Central memory CD8-positive, alpha-beta T cell (primary cell): Measurements from ENCODE around the gene FOXD3.

Source experiments
- ATAC-seq: fragments of 150-1000 bp; cut with Tn5 transposase; replicated peaks from 2 replicates; pipeline ENCODE4 v1.10.0; 2022; ENCODE audit warnings: mild to moderate bottlenecking, moderate FRiP score, moderate number of reproducible peaks; ENCODE audit not compliant: poor library complexity, severe bottlenecking; ENCODE audit errors: extremely low read depth
- DNase-seq, 2 donors: peaks; one replicate each; pipeline ENCODE4 v3.0.0; 2021; ENCODE audit warnings: low spot score in 2 of 2
- H3K27ac Mint-ChIP-seq: one replicate; pipeline ENCODE4 v1.8.0; 2022; ENCODE audit warnings: low read depth, mild to moderate bottlenecking, moderate library complexity, mixed read lengths
- H3K27me3 Mint-ChIP-seq: one replicate; pipeline ENCODE4 v1.8.0; 2022; ENCODE audit warnings: mixed read lengths
- H3K36me3 Mint-ChIP-seq: one replicate; pipeline ENCODE4 v1.8.0; 2022; ENCODE audit warnings: mild to moderate bottlenecking, moderate library complexity, mixed read lengths; ENCODE audit not compliant: insufficient read depth
- H3K4me1 Mint-ChIP-seq: one replicate; pipeline ENCODE4 v1.8.0; 2022; ENCODE audit warnings: mixed read lengths
- H3K4me3 Mint-ChIP-seq: one replicate; pipeline ENCODE4 v1.8.0; 2022; ENCODE audit warnings: mild to moderate bottlenecking, moderate library complexity, mixed read lengths
- H3K9me3 Mint-ChIP-seq: one replicate; pipeline ENCODE4 v1.8.0; 2022; ENCODE audit warnings: mixed read lengths

FOXD3 gene

GRCh38 chr1:63316598-63316983 lies 5.8 kb upstream of the FOXD3 start:
- Mint-ChIP-seq H3K27ac (no peak overlapping the region), H3K9me3 (peaks cover 8% of the 10 kb centered on the region), H3K36me3 (peaks cover 22% of the 10 kb centered on the region), H3K27me3 (peaks cover 82% of the 10 kb centered on the region), H3K4me3 (peak overlapping the region; percentile 45), H3K4me1 (peaks cover 9% of the 10 kb centered on the region)
- no peak for DNase-seq
- no peak for ATAC-seq

GRCh38 chr1:63316984-63317816 lies 5.2 kb upstream of the FOXD3 start:
- DNase-seq (peak in 1 of 2 donors; percentile 14), ATAC-seq (peak; percentile 35)
- H3K36me3 Mint-ChIP-seq: peaks cover 26% of the 10 kb centered on the region
- peaks cover 8% of the 10 kb centered on the region for H3K9me3 Mint-ChIP-seq
- H3K4me1 Mint-ChIP-seq: peaks cover 14% of the 10 kb centered on the region
- H3K27me3 Mint-ChIP-seq: peaks cover 88% of the 10 kb centered on the region
- peak overlapping the region; percentile 12 for H3K4me3 Mint-ChIP-seq
- H3K27ac Mint-ChIP-seq: no peak overlapping the region

GRCh38 chr1:63317817-63318152 lies 4.6 kb upstream of the FOXD3 start:
- Mint-ChIP-seq H3K9me3 (peaks cover 8% of the 10 kb centered on the region), H3K36me3 (peaks cover 28% of the 10 kb centered on the region), H3K4me1 (peaks cover 14% of the 10 kb centered on the region), H3K4me3 (peak overlapping the region; percentile 28), H3K27me3 (peaks cover 82% of the 10 kb centered on the region), H3K27ac (no peak overlapping the region)
- ATAC-seq (no peak), DNase-seq (no peak)

- Mint-ChIP-seq H3K36me3 (peaks cover 28% of the 10 kb centered on the region), H3K9me3 (peaks cover 8% of the 10 kb centered on the region), H3K27ac (peak overlapping the region; percentile 77), H3K4me3 (peak overlapping the region; percentile 28), H3K4me1 (peaks cover 14% of the 10 kb centered on the region), H3K27me3 (peaks cover 77% of the 10 kb centered on the region)
- no peak for DNase-seq
- no peak for ATAC-seq
Observed at GRCh38 chr1:63318201-63318979, 4.0 kb upstream of the FOXD3 start.

- H3K4me3 Mint-ChIP-seq: peak overlapping the region; percentile 14
- H3K9me3 Mint-ChIP-seq: peaks cover 8% of the 10 kb centered on the region
- peaks cover 30% of the 10 kb centered on the region for H3K36me3 Mint-ChIP-seq
- peak overlapping the region; percentile 77 for H3K27ac Mint-ChIP-seq
- H3K27me3 Mint-ChIP-seq: peaks cover 70% of the 10 kb centered on the region
- peaks cover 14% of the 10 kb centered on the region for H3K4me1 Mint-ChIP-seq
- DNase-seq (no peak), ATAC-seq (no peak)
Observed at GRCh38 chr1:63319046-63320021, 3.0 kb upstream of the FOXD3 start.

GRCh38 chr1:63320022-63320721 lies 2.2 kb upstream of the FOXD3 start:
- Mint-ChIP-seq H3K9me3 (peaks cover 8% of the 10 kb centered on the region), H3K27me3 (peaks cover 69% of the 10 kb centered on the region), H3K27ac (peak overlapping the region; percentile 77), H3K4me3 (peak overlapping the region; percentile 14), H3K4me1 (peaks cover 18% of the 10 kb centered on the region), H3K36me3 (peaks cover 32% of the 10 kb centered on the region)
- ATAC-seq (no peak), DNase-seq (peak in 1 of 2 donors; percentile 13)

GRCh38 chr1:63321066-63321784 lies 1.1 kb upstream of the FOXD3 start:
- peak in 1 of 2 donors; percentile 13 for DNase-seq
- peaks cover 18% of the 10 kb centered on the region for H3K4me1 Mint-ChIP-seq
- peak overlapping the region; percentile 89 for H3K27ac Mint-ChIP-seq
- H3K9me3 Mint-ChIP-seq: peaks cover 8% of the 10 kb centered on the region
- H3K4me3 Mint-ChIP-seq: peak overlapping the region; percentile 79
- no peak for ATAC-seq
- peaks cover 34% of the 10 kb centered on the region for H3K36me3 Mint-ChIP-seq
- H3K27me3 Mint-ChIP-seq: peaks cover 69% of the 10 kb centered on the region

GRCh38 chr1:63321785-63322113 lies 618 bp upstream of the FOXD3 start:
- Mint-ChIP-seq H3K36me3 (peaks cover 34% of the 10 kb centered on the region), H3K27ac (peak overlapping the region; percentile 89), H3K4me3 (peak overlapping the region; percentile 79), H3K27me3 (peaks cover 70% of the 10 kb centered on the region), H3K9me3 (peaks cover 8% of the 10 kb centered on the region), H3K4me1 (peaks cover 18% of the 10 kb centered on the region)
- DNase-seq (no peak), ATAC-seq (no peak)

GRCh38 chr1:63322944-63323864 lies 837 bp downstream of the FOXD3 start:
- Mint-ChIP-seq H3K27me3 (peaks cover 79% of the 10 kb centered on the region), H3K4me1 (peaks cover 25% of the 10 kb centered on the region), H3K36me3 (peaks cover 40% of the 10 kb centered on the region), H3K9me3 (peaks cover 8% of the 10 kb centered on the region), H3K27ac (peak overlapping the region; percentile 62), H3K4me3 (peak overlapping the region; percentile 78)
- ATAC-seq (peak; percentile 21), DNase-seq (peak in 1 of 2 donors; percentile 30)

- peaks cover 24% of the 10 kb centered on the region for H3K4me1 Mint-ChIP-seq
- ATAC-seq (no peak), DNase-seq (no peak)
- peaks cover 34% of the 10 kb centered on the region for H3K36me3 Mint-ChIP-seq
- peaks cover 5% of the 10 kb centered on the region for H3K9me3 Mint-ChIP-seq
- peak overlapping the region; percentile 78 for H3K4me3 Mint-ChIP-seq
- peak overlapping the region; percentile 62 for H3K27ac Mint-ChIP-seq
- H3K27me3 Mint-ChIP-seq: peaks cover 79% of the 10 kb centered on the region
Observed at GRCh38 chr1:63323865-63324778, 1.8 kb downstream of the FOXD3 start.
